Transverse colon (tissue), 4 donors: ENCODE measurements around the gene CIAPIN1.

Experiments
- CTCF ChIP-seq, 5 experiments: fragments of 200-600 bp in 3 of 5; fragments of 450-650 bp in 2 of 5; sonication (generic) in 3 of 5; IDR thresholded peaks; 1 replicate in 2 of 5; 2 replicates in 3 of 5; pipeline ENCODE4 v1.5.1; 2016 to 2017; ENCODE audit warnings: antibody characterized with exemption in 5 of 5, inconsistent platforms in 3 of 5, mild to moderate bottlenecking in 2 of 5, moderate library complexity in 1 of 5
- EP300 ChIP-seq: sonication (generic); formaldehyde crosslinking; IDR thresholded peaks from one replicate; pipeline ENCODE4 v1.6.1; 2017; ENCODE audit warnings: antibody characterized with exemption, low read depth
- POLR2A ChIP-seq: fragments of 450-650 bp; IDR thresholded peaks from one replicate; pipeline ENCODE4 v1.6.1; 2016; ENCODE audit warnings: antibody characterized with exemption, mild to moderate bottlenecking, moderate library complexity
- POLR2AphosphoS5 ChIP-seq, 3 donors: sonication (generic); formaldehyde crosslinking; IDR thresholded peaks; one replicate each; pipeline ENCODE4 v1.6.1; 2016; ENCODE audit warnings: antibody characterized with exemption in 3 of 3

DNA sequence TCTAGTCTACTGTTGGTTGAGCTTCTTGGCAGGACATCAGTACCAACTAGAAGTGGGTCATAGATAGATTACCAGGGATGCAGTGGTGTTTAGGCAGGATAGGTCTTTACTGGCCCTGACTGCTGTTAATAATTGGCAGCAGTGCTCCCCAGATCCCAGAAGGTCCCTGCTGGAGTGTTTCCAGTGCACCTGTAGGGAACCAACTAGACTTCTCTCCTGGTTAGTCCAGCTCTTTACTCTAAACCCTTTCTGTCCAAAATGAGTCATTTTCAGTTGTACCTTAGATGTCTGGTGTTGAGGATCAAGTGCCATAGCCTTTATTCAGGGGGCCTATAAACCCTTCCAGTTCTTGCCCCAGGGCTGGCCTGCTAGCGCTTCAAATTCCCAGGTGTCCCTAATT lies 24.0 kb upstream of the CIAPIN1 start:
- TF ChIP-seq POLR2A (no peak), POLR2AphosphoS5 (IDR thresholded peaks at IDR 0.05) (no peak), CTCF (IDR thresholded peaks at IDR 0.05) (no peak), EP300 (no peak)
